HG03159 (cell line): ENCODE data around the gene TMEM215.

ENCODE experiments used
- ATAC-seq: cut with Tn5 transposase; IDR thresholded peaks from one replicate; pipeline ENCODE4 v1.9.1; 2021; ENCODE audit warnings: mild to moderate bottlenecking, moderate library complexity; ENCODE audit not compliant: unreplicated experiment

Gene TMEM215

DNA sequence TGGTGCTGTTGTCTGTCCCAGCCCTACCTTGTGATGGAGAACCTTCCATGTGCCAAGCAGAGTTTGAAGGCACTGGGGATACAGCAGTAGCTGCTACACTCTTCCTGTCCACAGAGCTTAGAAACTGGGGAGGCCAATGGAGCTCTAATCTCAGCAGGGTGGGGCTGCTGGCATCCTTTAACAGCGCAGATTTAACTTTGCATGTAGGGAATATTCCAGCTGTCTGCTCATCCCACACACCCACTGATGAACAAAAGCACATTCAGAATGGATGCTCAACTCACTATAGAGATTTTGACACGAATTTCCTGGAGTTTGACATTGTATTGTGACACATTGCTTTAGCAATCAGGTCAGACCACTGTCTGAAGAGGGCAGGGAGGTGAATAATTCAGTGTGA, 49.0 kb downstream of the TMEM215 start:
- ATAC-seq: no peak
